Common myeloid progenitor, CD34-positive (primary cell): ENCODE measurements around the gene SLFN11.
"Not testable (repeated sequence)": the region's sequence is repeated elsewhere in the genome, so short reads cannot be mapped to it uniquely, and the experiment has no call there.

Experiments used
- CTCF ChIA-PET: fragments of 350-600 bp; sonication (Branson Sonifier 250); formaldehyde crosslinking; loops from one replicate; lab custom pipeline; 2021; ENCODE audit warnings: antibody characterized with exemption; lab: Charles Lee
- POLR2A ChIA-PET: fragments of 350-600 bp; sonication (Branson Sonifier 250); formaldehyde crosslinking; loops from one replicate; lab custom pipeline; 2021; ENCODE audit warnings: antibody characterized with exemption; lab: Charles Lee
- DNase-seq, 3 donors: peaks; one replicate each; pipeline versions ENCODE4 v3.0.0 to v3.0.0-alpha.2; 2013
- H3K27ac ChIP-seq, 2 experiments: 1 replicate in 1 of 2; 2 replicates in 1 of 2; pipeline ENCODE4 v1.7.0; 2013; ENCODE audit warnings: inconsistent platforms in 2 of 2, low read length in 2 of 2, mild to moderate bottlenecking in 2 of 2, low read depth in 1 of 2, moderate library complexity in 1 of 2; ENCODE audit not compliant: severe bottlenecking in 2 of 2, insufficient read depth in 1 of 2, poor library complexity in 1 of 2
- H3K27me3 ChIP-seq, 5 experiments: replicated peaks in 2 of 5; 1 replicate in 3 of 5; 2 replicates in 2 of 5; pipeline versions ENCODE4 v1.6.1 to v1.7.0; 2013; ENCODE audit warnings: low read length in 4 of 5, mild to moderate bottlenecking in 2 of 5, moderate library complexity in 2 of 5, inconsistent platforms in 1 of 5; ENCODE audit not compliant: insufficient read depth in 5 of 5, control insufficient read depth in 4 of 5
- H3K36me3 ChIP-seq, 4 experiments: 1 replicate in 2 of 4; 2 replicates in 2 of 4; pipeline versions ENCODE4 v1.6.1 to v1.7.0; 2013; ENCODE audit warnings: low read length in 3 of 4, control low read depth in 1 of 4, mild to moderate bottlenecking in 1 of 4; ENCODE audit not compliant: control insufficient read depth in 4 of 4, insufficient read depth in 4 of 4
- H3K4me1 ChIP-seq, 4 experiments: 1 replicate in 3 of 4; 2 replicates in 1 of 4; pipeline versions ENCODE4 v1.6.1 to v1.7.1; 2013; ENCODE audit warnings: low read length in 3 of 4, mild to moderate bottlenecking in 3 of 4, control low read depth in 1 of 4, inconsistent platforms in 1 of 4, moderate library complexity in 1 of 4; ENCODE audit not compliant: control insufficient read depth in 4 of 4, insufficient read depth in 4 of 4; ENCODE audit errors: control extremely low read depth in 1 of 4
- H3K4me3 ChIP-seq, 7 experiments: 1 replicate in 4 of 7; 2 replicates in 3 of 7; pipeline versions ENCODE4 v1.5.1 to v1.7.0; 2013; ENCODE audit warnings: mild to moderate bottlenecking in 7 of 7, low read length in 6 of 7, moderate library complexity in 6 of 7, inconsistent platforms in 2 of 7, low read depth in 2 of 7, control low read depth in 1 of 7; ENCODE audit not compliant: insufficient read depth in 4 of 7, control insufficient read depth in 1 of 7; ENCODE audit errors: extremely low read depth in 1 of 7
- H3K9me3 ChIP-seq, 5 experiments: 1 replicate in 4 of 5; 2 replicates in 1 of 5; pipeline versions ENCODE4 v1.6.1 to v1.7.1; 2013; ENCODE audit warnings: low read length in 4 of 5, mild to moderate bottlenecking in 2 of 5, inconsistent platforms in 1 of 5, low read depth in 1 of 5, moderate library complexity in 1 of 5; ENCODE audit not compliant: control insufficient read depth in 4 of 5, insufficient read depth in 2 of 5; ENCODE audit errors: control extremely low read depth in 1 of 5
- WGBS: methylation state at CpG from one replicate; pipeline ENCODE4 v1.1.5; 2013; ENCODE audit not compliant: insufficient coverage; 5-methylcytosine and 5-hydroxymethylcytosine counted together

Gene SLFN11

GRCh38 chr17:35344262-35344661 lies 29.2 kb downstream of the SLFN11 start:
- ChIA-PET POLR2A (no interaction called here), CTCF (no interaction called here)
- no peak for DNase-seq
- Histone ChIP-seq H3K36me3 (peaks cover 0 to 5% (median under 1%) of the 10 kb centered on the region in 4 experiments), H3K9me3 (peaks cover 0 to 6% (median 3%) of the 10 kb centered on the region in 5 experiments), H3K27ac (no peak overlapping the region), H3K4me1 (peaks cover 2 to 23% (median 17%) of the 10 kb centered on the region in 4 experiments), H3K27me3 (peaks cover 0 to 27% (median 7%) of the 10 kb centered on the region in 5 experiments), H3K4me3 (no peak overlapping the region)
- WGBS: 100% methylated on average over 2 of the region's 3 CpGs

GRCh38 chr17:35342276-35342675 lies 31.1 kb downstream of the SLFN11 start:
- POLR2A ChIA-PET: no interaction called here
- H3K27me3 ChIP-seq: peaks cover 0 to 27% (median 7%) of the 10 kb centered on the region in 5 experiments
- no peak overlapping the region for H3K27ac ChIP-seq
- DNase-seq: no peak
- peaks cover 0 to 6% (median 3%) of the 10 kb centered on the region in 5 experiments for H3K9me3 ChIP-seq
- CTCF ChIA-PET: no interaction called here
- H3K4me1 ChIP-seq: peaks cover 2 to 23% (median 17%) of the 10 kb centered on the region in 4 experiments
- H3K4me3 ChIP-seq: no peak overlapping the region
- H3K36me3 ChIP-seq: no peaks in the 10 kb centered on the region

GRCh38 chr17:35341411-35341992 lies 31.9 kb downstream of the SLFN11 start:
- H3K27ac ChIP-seq: no peak overlapping the region
- H3K27me3 ChIP-seq: peaks cover 0 to 27% (median 7%) of the 10 kb centered on the region in 5 experiments
- H3K9me3 ChIP-seq: peaks cover 0 to 6% (median 3%) of the 10 kb centered on the region in 5 experiments
- DNase-seq: peak in 2 of 3 donors; percentile 12 to 18
- ChIA-PET POLR2A (no interaction called here), CTCF (no interaction called here)
- 50% methylated on average over 1 of the region's 5 CpGs for WGBS
- H3K36me3 ChIP-seq: no peaks in the 10 kb centered on the region
- H3K4me3 ChIP-seq: no peak overlapping the region
- peaks cover 2 to 17% (median 14%) of the 10 kb centered on the region in 4 experiments for H3K4me1 ChIP-seq

GRCh38 chr17:35338230-35338629 lies 35.2 kb downstream of the SLFN11 start:
- CTCF ChIA-PET: no interaction called here
- H3K36me3 ChIP-seq: no peaks in the 10 kb centered on the region

GRCh38 chr17:35337364-35337763 lies 36.1 kb downstream of the SLFN11 start:
- POLR2A ChIA-PET: no interaction called here

More at GRCh38 chr17:35338230-35338629, 35.2 kb downstream of the SLFN11 start:
- POLR2A ChIA-PET: no interaction called here
- no peak overlapping the region for H3K27ac ChIP-seq
- no peak overlapping the region for H3K4me3 ChIP-seq
- DNase-seq: no peak
- H3K4me1 ChIP-seq: no peaks in the 10 kb centered on the region
- WGBS: 33% methylated on average over 1 of the region's 2 CpGs
- peaks cover 0 to 1% (median 0%) of the 10 kb centered on the region in 5 experiments for H3K27me3 ChIP-seq
- peaks cover 0 to 6% (median 3%) of the 10 kb centered on the region in 5 experiments for H3K9me3 ChIP-seq

GRCh38 chr17:35333578-35333977 lies 39.8 kb downstream of the SLFN11 start:
- WGBS: 80% methylated on average over 5 of the region's 5 CpGs
- POLR2A ChIA-PET, H3K4me1 ChIP-seq, H3K4me3 ChIP-seq, H3K36me3 ChIP-seq, DNase-seq, H3K27me3 ChIP-seq, H3K27ac ChIP-seq, H3K9me3 ChIP-seq: not testable (repeated sequence)
- CTCF ChIA-PET: interaction anchor here (0.7 to 1.3 kb wide), 2 partner anchors 21 to 33 kb away, joined by 3 to 4 read pairs; no protein-coding TSS in a partner anchor

More at GRCh38 chr17:35337364-35337763, 36.1 kb downstream of the SLFN11 start:
- peaks cover 0 to 6% (median 2%) of the 10 kb centered on the region in 5 experiments for H3K9me3 ChIP-seq
- no peak for DNase-seq
- no peaks in the 10 kb centered on the region for H3K27me3 ChIP-seq
- no peaks in the 10 kb centered on the region for H3K4me1 ChIP-seq
- CTCF ChIA-PET: interaction anchor here (1.2 kb wide), 1 partner anchor 25 kb away, joined by 4 read pairs; no protein-coding TSS in a partner anchor
- H3K36me3 ChIP-seq: no peaks in the 10 kb centered on the region
- H3K4me3 ChIP-seq: no peak overlapping the region
- H3K27ac ChIP-seq: no peak overlapping the region

DNA sequence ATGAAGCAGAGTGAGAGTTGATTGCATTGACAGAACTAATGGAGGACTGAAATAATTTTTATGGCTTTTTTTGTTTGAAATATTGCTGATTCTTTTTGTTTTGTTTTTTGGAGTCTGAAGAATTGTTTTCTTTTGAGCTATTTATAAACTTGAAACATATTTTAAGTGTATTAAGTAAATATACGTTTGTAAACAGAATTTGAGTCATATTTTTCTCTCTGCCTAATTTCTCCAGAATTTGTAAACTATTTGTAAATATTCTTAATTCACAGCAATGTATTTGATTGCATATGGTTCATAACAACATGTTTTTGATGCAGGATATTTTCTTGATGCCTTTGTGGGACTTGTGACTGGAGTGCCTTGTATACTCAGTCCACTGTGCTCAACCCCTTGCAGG lies 50.7 kb downstream of the SLFN11 start:
- ChIA-PET POLR2A (no interaction called here), CTCF (no interaction called here)

More for the DNA sequence above, 50.7 kb downstream of the SLFN11 start:
- H3K4me3 ChIP-seq: no peak overlapping the region
- no peaks in the 10 kb centered on the region for H3K27me3 ChIP-seq
- H3K4me1 ChIP-seq: no peaks in the 10 kb centered on the region
- DNase-seq: no peak
- no CpG with 5 or more reads among the region's 1 CpG for WGBS
- peaks cover 0 to 13% (median 5%) of the 10 kb centered on the region in 5 experiments for H3K9me3 ChIP-seq
- no peak overlapping the region for H3K27ac ChIP-seq
- no peaks in the 10 kb centered on the region for H3K36me3 ChIP-seq
